Hematopoietic multipotent progenitor cell treated with erythropoietin and hydrocortisone succinate and interleukin-3 and kit ligand, for 4 days (in vitro differentiated cells): Measurements from ENCODE around the gene IL2RA.
A peak's percentile ranks its signal among the peaks of the same experiment; 100 is the strongest.
"Not testable (repeated sequence)": the region's sequence is repeated elsewhere in the genome, so short reads cannot be mapped to it uniquely, and the experiment has no call there.

ENCODE experiments used
- DNase-seq: peaks from one replicate; pipeline ENCODE4 v3.0.0-alpha.2; 2015

Gene IL2RA

GRCh38 chr10:6062101-6062771 lies at the start of gene IL2RA:
IL2RA (minus strand) TSS chr10:6062367; CDS start chr10:6062151, 216 bp downstream.
- peak; percentile 65 for DNase-seq

GRCh38 chr10:6110136-6110535 lies 48.0 kb upstream of the IL2RA start:
- no peak for DNase-seq

- no peak for DNase-seq
Measured at GRCh38 chr10:6109444-6109775, 47.2 kb upstream of the IL2RA start.

- DNase-seq: peak; percentile 79
Measured at GRCh38 chr10:6108631-6109443, 46.7 kb upstream of the IL2RA start.

GRCh38 chr10:6108072-6108471 lies 45.9 kb upstream of the IL2RA start:
- DNase-seq: no peak

- not testable (repeated sequence) for DNase-seq
Measured at GRCh38 chr10:6107616-6108015, 45.4 kb upstream of the IL2RA start.

- no peak for DNase-seq
Measured at GRCh38 chr10:6103591-6103990, 41.4 kb upstream of the IL2RA start.

- no peak for DNase-seq
Measured at GRCh38 chr10:6102128-6102527, 40.0 kb upstream of the IL2RA start.

- DNase-seq: no peak
Measured at GRCh38 chr10:6101181-6101580, 39.0 kb upstream of the IL2RA start.

GRCh38 chr10:6100370-6100769 lies 38.2 kb upstream of the IL2RA start:
- DNase-seq: no peak

GRCh38 chr10:6098156-6098555 lies 36.0 kb upstream of the IL2RA start:
- DNase-seq: no peak

GRCh38 chr10:6097063-6097462 lies 34.9 kb upstream of the IL2RA start:
- DNase-seq: no peak

GRCh38 chr10:6095810-6096570 lies 33.8 kb upstream of the IL2RA start:
- no peak for DNase-seq

- DNase-seq: no peak
Measured at GRCh38 chr10:6092731-6093130, 30.6 kb upstream of the IL2RA start.

- peak; percentile 59 for DNase-seq
Measured at GRCh38 chr10:6091630-6092029, 29.5 kb upstream of the IL2RA start.

GRCh38 chr10:6089334-6090219 lies 27.4 kb upstream of the IL2RA start:
- DNase-seq: peak; percentile 48

- peak; percentile 98 for DNase-seq
Measured at GRCh38 chr10:6088721-6089333, 26.7 kb upstream of the IL2RA start, which contains the start of gene RBM17. RBM17 (plus strand) TSS chr10:6089034; CDS start chr10:6097066, 8,032 bp downstream.

- DNase-seq: peak; percentile 96
Measured at GRCh38 chr10:6086375-6087233, 24.4 kb upstream of the IL2RA start.

GRCh38 chr10:6083523-6084475 lies 21.6 kb upstream of the IL2RA start:
- no peak for DNase-seq
